Keratinocyte (primary cell): ENCODE results near the gene USH1C.

Experiments used
- EZH2 ChIP-seq: IDR thresholded peaks from one replicate; pipeline ENCODE4 v1.6.1; 2012; ENCODE audit warnings: inconsistent platforms, mild to moderate bottlenecking, low read length, moderate library complexity
- TF ChIP-seq, protein P1 (sequence below), 3 experiments: IDR thresholded peaks in 1 of 3; conservative IDR thresholded peaks in 1 of 3; optimal IDR thresholded peaks in 1 of 3; 2 replicates in 2 of 3; 3 replicates in 1 of 3; pipeline versions ENCODE3 to v1.5.1; 2011; ENCODE audit warnings: low read length in 3 of 3, mild to moderate bottlenecking in 3 of 3, moderate library complexity in 2 of 3, control low read depth in 1 of 3, inconsistent platforms in 1 of 3; ENCODE audit not compliant: insufficient read depth in 2 of 3; ENCODE audit errors: extremely low read depth in 1 of 3

DNA sequence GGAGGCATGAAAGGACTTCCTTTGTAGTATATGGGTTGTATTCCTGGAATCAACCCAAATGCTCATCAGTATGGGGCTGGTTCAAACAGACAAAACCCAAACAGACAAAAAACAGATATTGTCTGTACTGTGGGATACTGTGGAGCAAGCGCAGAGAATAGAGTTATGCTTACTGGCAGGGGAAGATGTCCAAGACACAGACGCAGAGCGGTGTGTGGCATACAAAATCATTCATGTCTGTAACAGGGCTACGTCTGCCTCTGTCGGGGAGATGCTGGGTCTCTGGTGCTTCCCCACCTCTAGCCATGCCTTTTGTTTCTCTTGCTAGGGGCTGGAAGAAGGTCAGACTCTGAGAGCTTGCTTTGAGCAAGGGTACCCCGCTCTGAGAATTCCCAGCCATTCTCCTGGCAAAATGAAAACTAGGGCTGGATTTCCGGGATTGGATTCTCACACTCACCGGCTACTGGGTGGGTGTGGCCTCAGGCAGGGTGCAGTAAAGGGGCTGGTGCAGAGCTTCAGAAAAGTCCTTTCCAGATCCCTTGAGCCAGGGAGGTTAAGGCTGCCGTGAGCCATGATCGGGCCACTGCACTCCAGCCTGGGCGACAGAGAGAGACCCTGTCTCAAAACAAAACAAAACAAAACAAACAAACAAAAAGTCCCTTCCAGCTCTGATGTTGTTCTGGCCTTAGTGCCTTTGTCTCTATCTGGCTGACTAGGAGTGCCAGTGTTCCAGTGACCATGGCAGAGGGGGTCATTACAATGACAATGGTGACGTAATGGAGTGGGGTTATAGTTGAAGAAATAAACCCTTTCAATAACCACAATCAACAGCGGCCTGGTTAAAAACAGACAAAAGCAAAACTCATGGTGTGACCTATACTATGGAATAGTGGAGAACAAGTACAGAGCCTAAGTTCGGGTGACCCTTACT is 64.7 kb downstream of the USH1C start:
- TF ChIP-seq, protein P1, sequence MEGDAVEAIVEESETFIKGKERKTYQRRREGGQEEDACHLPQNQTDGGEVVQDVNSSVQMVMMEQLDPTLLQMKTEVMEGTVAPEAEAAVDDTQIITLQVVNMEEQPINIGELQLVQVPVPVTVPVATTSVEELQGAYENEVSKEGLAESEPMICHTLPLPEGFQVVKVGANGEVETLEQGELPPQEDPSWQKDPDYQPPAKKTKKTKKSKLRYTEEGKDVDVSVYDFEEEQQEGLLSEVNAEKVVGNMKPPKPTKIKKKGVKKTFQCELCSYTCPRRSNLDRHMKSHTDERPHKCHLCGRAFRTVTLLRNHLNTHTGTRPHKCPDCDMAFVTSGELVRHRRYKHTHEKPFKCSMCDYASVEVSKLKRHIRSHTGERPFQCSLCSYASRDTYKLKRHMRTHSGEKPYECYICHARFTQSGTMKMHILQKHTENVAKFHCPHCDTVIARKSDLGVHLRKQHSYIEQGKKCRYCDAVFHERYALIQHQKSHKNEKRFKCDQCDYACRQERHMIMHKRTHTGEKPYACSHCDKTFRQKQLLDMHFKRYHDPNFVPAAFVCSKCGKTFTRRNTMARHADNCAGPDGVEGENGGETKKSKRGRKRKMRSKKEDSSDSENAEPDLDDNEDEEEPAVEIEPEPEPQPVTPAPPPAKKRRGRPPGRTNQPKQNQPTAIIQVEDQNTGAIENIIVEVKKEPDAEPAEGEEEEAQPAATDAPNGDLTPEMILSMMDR (optimal IDR thresholded peaks at IDR 0.05 in 1 of 3, IDR thresholded peaks at IDR 0.05 in 1 of 3, conservative IDR thresholded peaks at IDR 0.05 in 1 of 3; ENCODE audit: extremely low read depth in 1 of 3, insufficient read depth in 2 of 3, low read length in 3 of 3) = no peak
- peak; percentile 24 for TF ChIP-seq EZH2
